ENCODE data around the gene XCL2.
"Not testable (repeated sequence)": the region's sequence is repeated elsewhere in the genome, so short reads cannot be mapped to it uniquely, and the experiment has no call there.

Gene XCL2

DNA sequence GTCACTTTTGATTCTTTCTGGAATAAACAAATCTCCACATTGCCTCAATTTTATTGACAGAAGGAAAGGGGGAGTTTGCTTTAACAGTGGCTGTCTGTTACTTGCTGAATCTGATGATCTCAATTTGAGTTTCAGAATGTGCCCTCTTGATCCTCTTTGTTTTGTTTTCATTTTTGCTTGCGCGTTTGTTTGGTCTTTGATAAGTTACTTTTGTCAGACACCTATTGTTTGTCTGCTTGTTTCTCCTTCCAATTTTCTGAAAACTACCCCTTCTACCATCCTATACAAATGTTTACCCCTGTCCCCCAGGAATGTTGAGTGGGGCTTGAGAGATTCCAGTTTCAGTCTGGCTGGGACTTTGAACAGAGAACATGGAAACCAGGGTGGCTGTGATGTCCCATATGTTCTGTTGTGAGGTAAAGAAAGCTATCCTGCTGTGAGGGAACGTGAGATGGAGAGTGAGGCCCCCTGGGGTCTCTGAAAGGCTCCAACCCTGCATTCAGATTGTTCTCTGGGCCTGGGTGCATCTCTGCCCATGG lies 11.8 kb upstream of the XCL2 start:
- no peak for DNase-seq

DNA sequence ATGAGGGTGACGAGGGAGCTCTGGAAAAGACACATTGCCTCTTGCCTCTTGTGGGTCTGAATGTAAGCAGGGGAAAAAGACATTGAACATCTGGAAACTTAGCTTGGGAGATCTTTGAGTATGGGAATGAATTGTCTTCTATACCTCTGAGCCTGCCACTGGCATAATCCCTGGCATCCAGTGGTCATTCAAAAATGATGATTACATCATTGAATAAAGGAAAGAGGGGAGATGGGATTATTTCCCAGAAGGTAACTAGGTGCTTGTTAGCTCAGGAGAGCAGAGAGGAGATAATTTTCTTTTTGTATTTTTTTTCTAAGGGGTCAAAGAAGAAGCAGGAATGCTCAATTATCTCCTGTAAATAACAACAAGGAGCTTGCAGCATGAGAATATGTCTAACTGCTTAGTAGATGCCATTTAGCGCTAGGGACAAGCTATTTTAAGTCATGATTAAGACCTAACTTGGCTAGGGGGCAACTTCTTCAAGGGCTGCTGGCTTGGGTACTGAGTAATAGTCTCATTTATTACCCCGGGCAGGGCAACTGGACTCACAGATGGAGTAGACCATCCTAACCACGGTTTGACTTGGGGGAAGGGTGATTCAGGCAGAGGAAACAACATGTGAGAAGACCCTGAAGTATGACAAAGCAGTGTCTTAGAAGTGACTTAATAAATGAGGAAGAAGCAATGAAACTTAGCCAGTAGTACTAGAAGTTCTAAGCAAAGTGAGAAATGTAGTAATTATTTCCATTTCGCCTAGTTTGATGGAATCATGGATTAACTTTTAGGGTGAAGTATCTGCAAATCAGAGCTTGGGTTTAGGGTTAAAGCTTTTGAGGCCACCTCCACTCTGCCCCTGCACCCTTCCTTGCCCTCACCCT lies 11.0 kb upstream of the XCL2 start:
- DNase-seq: no peak

DNA sequence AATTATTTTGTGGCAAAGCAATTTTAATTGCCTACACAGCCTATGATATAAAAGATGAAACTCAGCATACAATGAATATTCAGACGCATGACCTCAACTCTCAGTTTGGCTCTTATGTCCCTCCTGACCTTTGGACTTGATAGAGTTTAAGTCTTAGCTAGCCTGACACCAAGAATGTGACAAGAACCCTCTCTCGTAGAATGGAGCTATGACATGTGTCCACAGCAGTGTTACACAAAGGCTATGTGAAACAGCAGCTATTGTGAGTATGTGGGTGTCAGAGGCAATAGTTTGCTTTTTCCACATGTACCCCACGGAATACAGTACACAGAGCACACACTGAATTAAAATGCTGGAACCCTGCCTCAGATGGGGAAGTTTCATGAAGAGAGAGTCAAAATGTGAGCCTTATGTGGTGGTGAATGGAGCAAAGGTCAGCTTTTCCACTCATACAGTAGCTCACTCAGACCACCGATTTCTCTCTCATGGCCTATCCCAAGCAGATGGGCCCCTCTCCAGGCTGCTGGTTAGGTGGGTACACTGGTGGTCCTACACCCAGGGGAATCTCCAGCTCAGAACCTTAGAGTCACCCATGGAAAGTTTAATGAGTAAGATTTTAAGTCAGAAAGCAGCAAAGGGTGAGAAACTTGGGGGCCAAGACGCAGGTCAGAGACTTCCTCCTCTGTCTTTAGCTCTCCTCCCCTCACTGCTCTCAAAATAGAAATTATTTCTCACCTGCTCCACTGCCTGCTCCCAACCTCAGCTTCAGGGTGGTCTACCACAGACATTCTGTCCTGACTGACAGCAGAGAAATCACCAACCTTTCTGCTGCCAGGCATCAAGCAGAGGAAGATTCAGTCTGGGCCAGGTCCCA lies 10.1 kb upstream of the XCL2 start:
- DNase-seq: no peak

DNA sequence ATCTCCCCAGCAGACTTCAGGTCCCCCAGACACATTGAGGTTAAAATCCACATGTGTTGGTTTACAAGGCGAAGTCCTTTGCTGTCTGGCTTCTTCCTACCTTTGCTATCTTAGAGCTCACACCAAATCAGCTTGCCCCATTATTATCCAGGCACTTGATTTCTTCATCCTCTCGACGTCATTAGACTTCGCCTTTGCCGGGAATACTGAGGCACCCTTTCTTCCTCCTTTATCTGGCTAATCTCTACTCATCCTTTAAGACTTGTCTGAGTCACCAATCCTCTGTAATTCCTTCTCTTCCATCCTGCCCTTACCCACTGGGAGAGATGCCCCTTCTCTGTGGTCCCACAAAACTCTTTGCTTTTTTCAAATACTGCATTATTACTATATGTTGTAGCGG lies 9.2 kb upstream of the XCL2 start:
- no peak for DNase-seq

DNA sequence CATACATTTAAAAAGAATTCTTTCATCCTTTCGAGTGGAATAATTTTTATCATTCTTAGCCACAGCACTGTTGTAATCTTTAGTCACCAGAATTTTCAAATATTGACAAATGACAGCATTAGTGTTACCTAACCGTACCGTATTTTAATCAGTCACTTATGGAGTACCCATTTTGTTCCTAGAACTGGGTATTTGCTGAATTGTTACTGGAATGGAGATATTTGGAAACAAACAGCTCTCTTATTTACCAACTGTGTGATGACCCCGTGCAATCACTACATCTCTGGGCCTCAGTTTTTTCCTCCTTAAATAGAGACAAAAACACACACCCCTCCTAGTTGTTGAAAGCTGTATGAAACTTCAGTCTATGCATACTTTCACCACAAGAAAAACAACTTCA lies 7.9 kb upstream of the XCL2 start:
- DNase-seq: no peak

DNA sequence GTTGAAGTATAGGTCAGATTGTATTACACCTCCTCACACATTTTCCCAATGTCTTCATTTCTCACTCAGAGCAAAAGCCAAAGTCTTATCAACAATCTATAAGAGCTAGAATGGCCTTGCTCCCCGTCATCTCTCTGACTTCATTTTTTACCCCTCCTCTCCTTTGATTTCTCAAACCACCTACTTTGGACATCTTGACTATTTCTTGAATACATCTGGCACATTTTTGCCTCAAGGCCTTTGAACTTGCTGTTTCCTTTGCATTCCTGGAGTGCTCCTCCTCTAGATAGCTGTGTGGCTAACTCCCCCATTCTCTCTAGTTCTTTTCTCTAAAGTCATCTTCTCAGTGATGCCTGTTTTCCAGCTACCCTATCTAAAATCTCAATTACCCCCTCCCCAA lies 7.2 kb upstream of the XCL2 start:
- DNase-seq: no peak

DNA sequence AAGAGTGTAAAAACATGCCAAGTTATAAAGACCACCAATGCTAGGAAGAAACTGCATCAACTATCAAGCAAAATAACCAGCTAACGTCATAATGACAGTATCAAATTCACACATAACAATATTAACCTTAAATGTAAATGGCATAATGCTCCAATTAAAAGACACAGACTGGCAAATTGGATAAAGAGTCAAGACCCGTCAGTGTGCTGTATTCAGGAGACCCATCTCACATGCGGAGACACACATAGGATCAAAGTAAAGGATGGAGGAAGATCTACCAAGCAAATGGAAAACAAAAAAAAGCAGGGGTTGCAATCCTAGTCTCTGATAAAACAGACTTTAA lies 2.7 kb upstream of the XCL2 start:
- not testable (repeated sequence) for DNase-seq

DNA sequence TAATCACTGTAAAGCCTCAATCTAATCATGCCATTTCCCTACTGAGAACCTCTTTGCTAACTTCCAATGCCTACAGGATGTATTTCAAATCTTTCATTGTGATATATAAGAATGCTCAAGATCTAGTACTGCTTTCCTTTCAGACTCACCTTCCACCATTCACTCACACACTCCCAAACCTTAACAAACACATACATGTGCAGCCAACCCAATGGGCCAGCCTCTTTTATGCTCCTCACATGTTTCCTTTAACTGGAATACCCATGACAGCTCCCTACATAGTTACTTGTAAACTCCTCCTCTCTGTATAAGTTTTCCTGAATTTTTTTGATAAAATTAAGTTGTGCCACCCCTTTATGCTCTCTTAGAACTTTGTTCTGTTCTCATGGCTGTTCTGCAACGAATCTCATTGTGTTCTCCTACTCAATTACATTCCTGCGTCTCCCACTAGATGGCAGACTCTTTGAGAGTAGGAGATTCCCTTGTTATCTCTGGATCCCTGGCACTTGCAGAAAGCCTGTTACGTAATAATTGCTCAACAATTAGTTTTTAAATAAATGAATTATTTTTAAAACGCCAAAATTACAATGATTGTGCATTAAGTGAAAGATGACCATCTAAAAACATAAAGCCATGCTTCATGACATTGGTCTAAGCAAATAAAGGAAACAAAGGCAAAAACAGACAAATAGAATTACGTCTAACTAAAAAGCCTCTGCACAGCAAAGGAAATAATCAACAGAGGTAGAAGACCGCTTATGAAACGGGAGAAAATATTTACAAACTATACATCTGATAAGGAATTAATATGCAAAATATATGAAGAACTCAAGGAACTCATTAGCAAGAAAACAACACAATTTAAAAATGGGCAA lies 2.1 kb upstream of the XCL2 start:
- not testable (repeated sequence) for DNase-seq

DNA sequence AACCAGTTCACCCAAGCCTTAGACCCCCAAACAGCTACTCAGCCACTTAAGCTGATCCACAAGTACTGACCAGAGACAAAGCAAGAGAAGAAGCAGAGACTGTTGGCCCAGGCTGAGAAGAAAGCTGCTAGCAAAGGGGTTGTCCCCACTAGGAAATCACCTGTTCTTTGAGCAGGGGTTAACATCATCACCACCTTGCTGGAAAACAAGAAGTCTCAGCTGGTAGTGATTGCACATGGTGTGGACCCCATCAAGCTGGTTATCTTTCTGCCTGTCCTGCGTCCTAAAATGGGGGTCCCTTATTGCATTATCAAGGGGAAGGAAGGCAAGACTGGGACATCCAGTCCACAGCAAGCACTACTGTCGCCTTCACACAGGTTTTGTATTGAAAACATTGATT lies 819 bp downstream of the XCL2 start:
- DNase-seq: not testable (repeated sequence)

DNA sequence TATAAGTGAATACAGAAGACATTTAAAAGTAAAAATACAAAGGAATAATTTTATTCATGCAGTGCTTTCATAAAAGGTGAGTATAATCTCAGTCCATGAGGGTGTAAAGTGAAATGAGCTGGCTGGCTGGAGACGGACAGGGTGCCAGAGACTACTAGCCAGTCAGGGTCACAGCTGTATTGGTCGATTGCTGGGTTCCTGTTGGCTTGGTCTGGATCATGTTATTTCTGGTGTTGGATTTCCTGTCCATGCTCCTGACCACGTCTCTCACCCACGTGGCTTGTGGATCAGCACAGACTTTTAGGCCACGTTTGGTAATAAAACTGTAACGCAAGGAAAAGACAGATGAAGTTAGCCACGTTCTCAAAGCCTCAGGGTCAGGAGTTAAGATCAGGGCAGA lies 3.0 kb downstream of the XCL2 start:
- DNase-seq: not testable (repeated sequence)

DNA sequence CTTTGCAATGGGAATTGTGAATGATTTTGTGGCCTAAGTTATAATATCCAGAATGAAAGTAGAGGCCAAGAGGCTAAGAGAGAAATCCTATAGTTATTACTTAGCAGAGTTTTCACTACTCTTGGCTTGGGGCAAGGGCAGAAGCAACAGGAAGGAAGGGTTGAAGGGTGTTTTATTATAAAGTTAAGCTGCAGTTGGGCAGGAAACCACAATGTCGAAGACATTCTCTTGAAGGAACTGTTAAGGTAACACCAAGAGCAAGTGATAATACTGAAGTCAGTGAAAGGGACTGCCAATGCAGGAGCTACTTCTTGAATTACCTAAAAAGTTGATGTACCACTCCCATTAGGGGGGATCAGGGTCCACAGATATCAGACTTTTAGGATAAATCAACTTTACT lies 8.3 kb downstream of the XCL2 start:
- no peak for DNase-seq

DNA sequence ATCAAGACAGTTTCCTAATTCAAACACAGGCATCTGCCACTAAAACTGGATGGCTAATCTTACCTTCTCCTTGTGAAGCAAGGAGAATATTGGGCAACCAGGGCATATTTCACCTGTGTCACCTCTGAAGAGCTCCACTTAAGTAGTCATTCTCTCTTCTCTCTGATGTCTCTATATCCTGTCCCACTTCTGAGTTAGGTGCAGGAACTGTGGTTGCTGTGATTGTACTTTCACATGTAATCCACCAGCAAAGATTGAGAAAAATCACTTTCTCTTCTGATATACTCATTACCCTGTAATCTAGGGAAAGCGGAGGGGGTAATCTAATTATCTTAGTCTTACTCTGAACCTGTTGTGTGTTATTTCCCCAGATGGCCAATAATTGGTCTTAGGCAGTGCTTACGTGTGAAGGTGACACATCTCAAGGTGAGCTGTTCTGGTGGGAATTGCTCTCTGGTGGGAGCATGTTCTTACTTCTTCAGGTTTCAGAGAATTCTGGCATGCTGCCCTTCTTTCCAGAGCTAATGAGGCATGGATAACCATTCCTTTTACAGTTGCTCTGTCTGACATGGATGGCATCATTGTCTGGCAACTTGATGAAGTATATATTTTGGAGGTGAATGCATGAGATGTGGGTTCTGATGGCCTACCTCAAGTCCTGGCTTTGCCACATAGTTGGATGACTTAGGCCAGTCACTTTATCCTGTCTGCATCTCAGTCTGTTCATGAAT lies 12.0 kb downstream of the XCL2 start:
- DNase-seq: no peak

DNA sequence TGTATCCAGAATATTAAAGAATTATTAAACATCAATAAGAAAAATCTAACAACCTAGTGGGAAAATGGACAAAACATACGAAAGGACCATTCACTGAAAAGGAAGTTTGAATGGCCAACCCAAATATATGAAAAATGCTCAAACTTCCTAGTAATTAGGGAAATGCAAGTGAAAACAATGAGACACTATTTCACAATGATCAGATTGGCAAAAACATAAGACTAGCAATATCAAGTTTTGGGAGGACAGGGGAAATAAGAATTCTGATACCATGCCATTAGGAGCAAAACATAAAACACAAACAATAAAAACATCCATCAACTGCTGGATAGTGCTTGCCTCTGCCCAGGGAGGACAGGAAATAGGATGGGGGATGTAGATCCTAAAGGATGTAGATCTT lies 14.3 kb downstream of the XCL2 start:
- DNase-seq: peak; percentile 4

DNA sequence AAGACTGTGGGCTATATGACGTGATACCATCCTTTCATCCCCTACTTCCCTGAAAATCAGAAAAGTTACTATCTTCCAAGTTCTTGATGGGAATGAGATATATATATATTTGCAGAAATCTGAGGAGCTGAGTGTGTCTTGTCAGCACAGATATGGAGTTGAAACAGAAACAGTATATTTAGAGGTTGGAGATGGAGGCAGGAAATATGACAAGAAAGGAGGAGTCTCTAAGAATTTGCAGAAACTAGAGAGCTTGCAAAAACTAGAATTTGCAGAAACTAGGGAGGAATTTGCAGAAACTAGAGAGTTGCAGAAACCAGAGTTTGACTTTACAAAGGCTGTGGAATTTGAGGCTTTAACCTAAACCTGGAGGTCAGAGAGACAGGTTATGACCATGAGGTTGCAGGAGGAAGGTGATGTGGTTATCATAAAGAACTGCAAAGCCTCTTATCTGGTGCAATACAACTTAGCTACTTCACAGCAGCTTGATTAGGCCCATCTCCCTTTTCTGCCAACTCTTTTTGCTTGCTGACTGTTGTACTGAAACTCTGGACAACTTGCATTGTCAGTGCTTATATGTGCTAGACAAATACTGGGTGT lies 22.3 kb downstream of the XCL2 start:
- DNase-seq: no peak

DNA sequence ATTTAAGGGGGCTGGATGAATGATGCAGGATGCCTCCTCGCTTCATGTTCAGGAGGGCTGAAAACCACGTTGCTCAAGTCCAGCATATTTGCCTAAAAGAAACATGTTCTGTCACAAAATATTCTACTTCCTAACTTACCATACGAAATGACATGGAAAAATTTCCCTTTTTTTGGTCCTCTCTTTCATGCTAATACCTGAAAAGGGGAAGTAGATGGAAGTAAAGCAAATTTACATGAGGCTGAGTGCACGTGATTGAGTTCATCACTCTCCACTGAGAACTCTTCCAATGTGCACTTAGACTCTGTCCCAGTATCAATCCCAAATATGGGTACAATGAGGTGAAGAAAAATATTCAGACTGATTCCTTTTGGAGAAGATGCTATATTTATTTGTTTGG lies 23.0 kb downstream of the XCL2 start:
- DNase-seq: no peak

DNA sequence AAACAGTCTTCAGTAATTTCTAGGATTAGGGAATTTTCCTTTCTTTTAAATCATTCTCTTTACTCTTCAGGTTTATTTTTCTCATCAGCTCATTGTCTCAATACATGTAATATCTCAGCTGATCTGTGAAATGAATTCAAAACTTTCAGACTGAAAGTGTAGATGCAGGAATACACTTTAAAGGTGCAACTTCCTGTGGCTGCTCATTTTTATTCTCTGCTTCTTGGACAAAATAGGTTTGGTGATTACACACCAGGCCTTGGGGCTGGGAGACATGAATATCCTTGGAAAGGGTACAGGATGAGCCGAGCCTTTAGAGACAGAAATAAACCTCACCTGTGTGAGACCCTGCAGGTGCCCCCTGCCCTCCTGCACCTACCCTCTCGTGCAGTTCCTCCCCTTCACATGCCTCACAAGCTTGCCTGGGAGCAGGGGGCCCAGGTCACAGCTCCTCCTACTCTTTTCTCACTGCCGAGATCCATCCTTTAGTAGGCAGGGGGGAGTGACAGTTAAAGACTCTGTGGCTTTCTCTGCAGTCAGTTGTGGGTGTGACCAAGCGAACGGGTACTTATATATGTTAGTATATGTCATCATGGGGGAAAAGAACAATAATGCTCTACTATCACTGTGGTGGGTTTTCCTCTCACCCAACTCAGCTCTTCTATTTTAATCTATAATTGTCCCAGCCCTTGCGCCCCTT lies 23.6 kb downstream of the XCL2 start:
- no peak for DNase-seq

DNA sequence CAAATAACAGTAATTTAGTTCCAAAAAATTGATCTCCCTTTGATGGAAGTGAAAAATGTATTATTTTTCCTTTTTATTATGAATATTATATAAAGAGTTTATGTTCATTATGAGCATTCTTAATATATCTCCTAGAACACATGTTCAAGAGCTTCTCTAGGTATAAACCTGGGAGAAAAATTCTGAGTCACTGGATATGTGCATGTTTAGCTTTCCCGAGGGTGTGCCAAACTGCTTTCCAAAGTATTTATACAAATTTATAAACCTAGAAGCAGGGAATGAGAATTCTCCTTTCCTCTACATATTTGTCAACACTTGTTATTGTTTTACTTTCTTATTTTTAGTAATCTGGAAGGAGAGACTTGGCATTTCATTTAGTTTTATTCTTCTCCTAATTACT lies 25.0 kb downstream of the XCL2 start:
- DNase-seq: no peak

DNA sequence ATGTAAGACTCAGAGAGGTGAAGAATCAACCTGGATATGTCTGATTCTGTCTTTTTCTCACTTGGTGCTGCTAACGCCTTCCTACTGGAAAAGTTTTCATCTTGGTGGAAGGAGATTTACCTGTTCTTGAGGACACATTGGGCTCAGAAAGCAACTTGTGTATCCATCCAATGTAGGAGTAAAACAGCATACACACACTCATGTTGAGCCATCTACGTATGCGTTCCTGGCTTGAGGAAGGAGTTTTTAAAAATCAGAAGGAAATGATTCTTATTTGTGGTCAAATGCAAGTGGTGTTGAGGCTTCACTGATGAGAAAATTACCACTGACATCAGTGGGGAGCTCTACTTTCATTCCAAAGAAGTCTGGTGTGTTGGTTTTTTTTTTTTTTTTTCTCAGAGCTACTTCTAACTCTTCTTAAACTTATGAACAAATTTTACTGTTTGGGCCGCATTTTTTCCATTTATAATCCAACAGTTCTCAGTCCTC lies 25.6 kb downstream of the XCL2 start:
- no peak for DNase-seq

DNA sequence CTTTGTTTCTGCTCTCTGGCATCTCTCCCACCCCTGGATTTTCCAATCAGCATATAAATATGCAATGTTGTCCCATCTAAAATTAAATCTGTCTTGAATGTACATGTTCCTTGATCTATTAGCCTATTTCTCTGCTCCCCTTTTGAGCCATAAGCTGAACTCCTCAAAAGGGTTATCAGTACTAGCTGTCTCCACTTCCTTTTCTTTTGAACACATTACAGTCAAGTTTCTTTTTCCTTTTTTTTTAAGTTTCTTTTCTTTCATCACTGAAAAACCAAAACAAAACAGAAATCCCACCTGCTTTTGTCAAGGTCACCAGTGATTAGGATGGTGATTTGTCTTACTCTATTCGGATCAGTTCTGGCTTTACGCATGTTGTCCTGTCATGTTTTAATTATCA lies 29.3 kb downstream of the XCL2 start:
- no peak for DNase-seq

DNA sequence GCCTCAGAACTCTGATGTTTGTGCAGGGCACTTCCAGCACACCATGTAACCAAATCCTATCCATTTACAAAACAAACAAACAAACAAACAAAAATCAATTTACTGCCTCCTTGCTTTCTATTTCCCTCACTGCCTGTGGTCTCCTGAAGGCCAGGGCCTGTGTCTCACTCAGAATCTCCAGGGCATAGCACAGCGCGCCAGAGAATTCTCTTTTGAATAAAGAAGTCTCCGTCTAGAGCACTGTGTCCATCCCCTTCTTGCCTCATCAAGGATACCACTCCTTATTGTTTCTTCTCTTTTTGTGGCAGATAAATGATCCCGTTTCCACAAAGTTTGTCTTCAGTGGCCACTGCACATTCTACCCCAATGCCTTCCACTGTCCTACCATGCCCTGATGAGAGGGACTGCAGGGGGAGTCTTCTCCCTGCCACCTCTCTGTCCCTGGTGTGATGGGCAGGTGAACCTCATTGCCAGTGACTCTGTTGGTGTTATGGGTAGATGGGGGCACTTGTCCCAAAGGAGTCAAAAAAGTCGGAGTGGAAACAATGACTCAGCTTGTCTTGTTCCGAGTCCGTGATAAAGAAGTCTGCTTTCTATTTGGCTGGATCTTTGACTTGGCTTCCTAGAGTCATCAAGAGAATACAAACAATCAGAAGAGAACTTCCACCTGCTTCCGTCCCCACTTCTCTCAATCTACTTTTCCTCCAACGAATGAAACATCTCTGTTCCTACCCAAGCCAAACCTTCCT lies 30.0 kb downstream of the XCL2 start:
- no peak for DNase-seq
